OCI-LY1 (cell line): ENCODE measurements around the gene TVP23A.

Source experiments
- H2AFZ ChIP-seq: fragments of 200-600 bp; sonication (generic), shearing (Covaris generic); 2 replicates; pipeline ENCODE4 v1.6.0; 2014; ENCODE audit warnings: antibody characterized with exemption, mild to moderate bottlenecking, low read length
- H3F3A ChIP-seq: fragments of 200-600 bp; sonication (generic), shearing (Covaris generic); 2 replicates; pipeline ENCODE4 v1.6.0; 2014; ENCODE audit warnings: mild to moderate bottlenecking, antibody characterized with exemption, low read length, moderate library complexity; ENCODE audit not compliant: insufficient read depth
- H3K27ac ChIP-seq: fragments of 200-600 bp; sonication (generic); 2 replicates; pipeline ENCODE4 v1.5.1; 2014; ENCODE audit warnings: low read length, mixed run types, mild to moderate bottlenecking, low read depth; ENCODE audit not compliant: poor library complexity, severe bottlenecking
- H3K27me3 ChIP-seq: fragments of 200-600 bp; sonication (generic); 2 replicates; pipeline ENCODE4 v1.6.0; 2014; ENCODE audit warnings: antibody characterized with exemption, mild to moderate bottlenecking, low read length, moderate library complexity; ENCODE audit not compliant: insufficient read depth
- H3K36me3 ChIP-seq: fragments of 200-600 bp; sonication (generic); 2 replicates; pipeline ENCODE4 v1.6.1; 2014; ENCODE audit warnings: mild to moderate bottlenecking, antibody characterized with exemption, low read length, moderate library complexity, mixed read lengths; ENCODE audit not compliant: insufficient read depth
- H3K4me1 ChIP-seq: fragments of 200-600 bp; sonication (generic); 2 replicates; pipeline ENCODE4 v1.5.1; 2014; ENCODE audit warnings: mild to moderate bottlenecking, low read length, moderate library complexity; ENCODE audit not compliant: insufficient read depth, severe bottlenecking
- H3K4me2 ChIP-seq: fragments of 200-600 bp; sonication (generic), shearing (Covaris generic); 2 replicates; pipeline ENCODE4 v1.6.1; 2014; ENCODE audit warnings: low read length
- H3K4me3 ChIP-seq: fragments of 200-600 bp; sonication (generic); 2 replicates; pipeline ENCODE4 v1.5.1; 2014; ENCODE audit warnings: low read length, low read depth, mild to moderate bottlenecking, mixed read lengths; ENCODE audit not compliant: poor library complexity, severe bottlenecking
- H3K79me2 ChIP-seq: fragments of 200-600 bp; shearing (Covaris generic); 2 replicates; pipeline ENCODE4 v1.6.1; 2016; ENCODE audit warnings: mixed run types, low read length, mixed read lengths; ENCODE audit not compliant: insufficient read depth
- H3K9ac ChIP-seq: fragments of 200-600 bp; sonication (generic), shearing (Covaris generic); 2 replicates; pipeline ENCODE4 v1.6.1; 2014; ENCODE audit warnings: mild to moderate bottlenecking, low read length, mixed read lengths
- H3K9me2 ChIP-seq: fragments of 200-600 bp; sonication (generic), shearing (Covaris generic); 2 replicates; pipeline ENCODE4 v1.6.1; 2014; ENCODE audit warnings: low read depth, mild to moderate bottlenecking, low read length, mixed read lengths
- H3K9me3 ChIP-seq: fragments of 200-600 bp; shearing (Covaris generic); 2 replicates; pipeline ENCODE4 v1.6.1; 2014; ENCODE audit warnings: low read length, mixed read lengths
- H4K20me1 ChIP-seq: fragments of 200-600 bp; sonication (generic), shearing (Covaris generic); 2 replicates; pipeline ENCODE4 v1.6.0; 2016; ENCODE audit warnings: mild to moderate bottlenecking, low read length; ENCODE audit not compliant: insufficient read depth
- CTCF ChIP-seq: fragments of 200-600 bp; sonication (generic), shearing (Covaris generic); IDR thresholded peaks from 2 replicates; pipeline ENCODE4 v1.5.1; 2017; ENCODE audit warnings: mild to moderate bottlenecking, antibody characterized with exemption, low read length, moderate library complexity, mixed read lengths
- EZH2 ChIP-seq: fragments of 200-600 bp; sonication (generic), shearing (Covaris generic); IDR thresholded peaks from 2 replicates; pipeline ENCODE4 v1.8.0; 2017; ENCODE audit warnings: borderline replicate concordance, mixed run types, mild to moderate bottlenecking, antibody characterized with exemption, low read length, moderate library complexity, mixed read lengths

TVP23A gene

DNA sequence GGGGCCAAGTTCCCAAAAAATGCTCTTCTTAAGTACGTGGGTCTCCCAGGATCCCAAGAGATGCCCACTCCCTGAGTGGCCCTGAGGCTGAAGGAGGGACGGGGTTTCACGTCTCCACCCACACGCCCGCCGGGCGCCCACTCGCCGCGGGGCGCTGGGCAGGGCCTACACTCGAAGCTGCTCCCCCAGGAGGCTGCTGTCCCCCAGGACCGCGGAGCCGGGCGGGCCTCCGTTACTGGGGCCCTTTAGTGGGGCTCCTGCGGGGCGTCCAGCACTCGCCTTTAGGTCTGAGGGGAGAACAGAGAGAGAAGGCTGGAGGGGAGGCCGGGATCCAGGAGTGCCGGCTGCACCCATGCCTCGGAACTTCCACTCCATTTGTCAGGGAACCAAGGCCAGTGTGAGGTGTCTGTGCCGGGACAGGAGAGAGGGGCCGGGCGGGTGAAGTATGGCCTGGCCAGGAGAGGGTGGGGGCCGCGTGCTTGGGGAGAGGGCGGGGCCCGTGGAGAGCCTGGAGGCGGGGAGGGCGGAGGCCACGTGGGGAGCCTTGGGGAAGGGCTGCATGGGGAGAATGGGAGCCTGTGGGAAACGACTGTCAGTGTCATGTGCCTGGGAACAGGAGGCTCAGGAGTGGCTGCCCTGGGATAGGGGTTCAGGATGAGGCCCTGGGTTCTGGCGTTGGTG lies 56.1 kb downstream of the TVP23A start:
- Histone ChIP-seq H3K79me2 (no peaks in the 10 kb centered on the region), H3K4me1 (no peaks in the 10 kb centered on the region), H3K27ac (no peak overlapping the region), H3K9ac (no peak overlapping the region), H3K36me3 (peaks cover 71% of the 10 kb centered on the region), H2AFZ (no peak overlapping the region), H3F3A (no peaks in the 10 kb centered on the region), H3K4me2 (no peak overlapping the region), H3K9me2 (no peaks in the 10 kb centered on the region), H3K27me3 (no peaks in the 10 kb centered on the region), H3K4me3 (no peak overlapping the region), H3K9me3 (no peaks in the 10 kb centered on the region), H4K20me1 (no peaks in the 10 kb centered on the region)
- TF ChIP-seq EZH2 (no peak), CTCF (no peak)

GRCh38 chr16:10761373-10761772 lies 57.2 kb downstream of the TVP23A start:
- Histone ChIP-seq H3K27ac (no peak overlapping the region), H3K27me3 (no peaks in the 10 kb centered on the region), H3K79me2 (no peaks in the 10 kb centered on the region), H3K9me2 (no peaks in the 10 kb centered on the region), H3K36me3 (peaks cover 74% of the 10 kb centered on the region), H3K4me1 (no peaks in the 10 kb centered on the region), H2AFZ (no peak overlapping the region), H3F3A (no peaks in the 10 kb centered on the region), H4K20me1 (no peaks in the 10 kb centered on the region), H3K9me3 (no peaks in the 10 kb centered on the region), H3K9ac (no peak overlapping the region), H3K4me3 (no peak overlapping the region), H3K4me2 (no peak overlapping the region)
- TF ChIP-seq CTCF = no peak
- TF ChIP-seq EZH2 = no peak

GRCh38 chr16:10760858-10761257 lies 57.7 kb downstream of the TVP23A start:
- no peak overlapping the region for H3K27ac ChIP-seq
- H3K9ac ChIP-seq = no peak overlapping the region
- no peaks in the 10 kb centered on the region for H3K79me2 ChIP-seq
- H3K4me3 ChIP-seq = no peak overlapping the region
- no peak overlapping the region for H3K4me2 ChIP-seq
- no peak overlapping the region for H2AFZ ChIP-seq
- no peak for TF ChIP-seq EZH2
- no peak for TF ChIP-seq CTCF
- peaks cover 74% of the 10 kb centered on the region for H3K36me3 ChIP-seq
- no peaks in the 10 kb centered on the region for H3K9me2 ChIP-seq
- no peaks in the 10 kb centered on the region for H3K9me3 ChIP-seq
- H3K4me1 ChIP-seq = no peaks in the 10 kb centered on the region
- H4K20me1 ChIP-seq = no peaks in the 10 kb centered on the region
- no peaks in the 10 kb centered on the region for H3K27me3 ChIP-seq
- H3F3A ChIP-seq = no peaks in the 10 kb centered on the region
